ENCODE results near the gene PKIG. TPM values are rescaled to one million over a fixed set of nuclear protein-coding genes. Genes with fewer than 3 reads are reported as not detected.

The PKIG gene
- polyA plus RNA-seq, 3 donors: 0.67 to 1.4 (median 0.84) TPM

GRCh38 chr20:44576297-44576696 is 6.1 kb upstream of the PKIG start:
- Mint-ChIP-seq H3K9me3 (peaks cover 0 to 2% (median 0%) of the 10 kb centered on the region in 7 donors), H3K27me3 (ENCODE audit: low read depth in 3 of 3) (peaks cover 0 to 3% (median 0%) of the 10 kb centered on the region in 3 donors), H3K27ac (peak overlapping the region; percentile 82 to 92 (median 89)), H3K4me1 (peaks cover 39% of the 10 kb centered on the region), H3K36me3 (no peaks in the 10 kb centered on the region), H3K4me3 (peak overlapping the region in 1 of 2 donors; percentile 77)
- H4K20me1 ChIP-seq (ENCODE audit: insufficient read depth, low read length): no peaks in the 10 kb centered on the region
- H3K9me3 ChIP-seq (replicated peaks in 1 of 2; ENCODE audit: control insufficient read depth in 1 of 2, insufficient read depth in 1 of 2, low read length in 2 of 2): no peaks in the 10 kb centered on the region
- H2AFZ ChIP-seq (ENCODE audit: insufficient read depth, low read depth, low read length, poor library complexity, severe bottlenecking): peak overlapping the region; percentile 27
- H3K79me2 ChIP-seq (ENCODE audit: insufficient read depth, low read length): no peaks in the 10 kb centered on the region
- peak overlapping the region; percentile 44 for H3K4me2 ChIP-seq (replicated peaks; ENCODE audit: extremely low read depth, low read length, poor library complexity, severe bottlenecking)
- peaks cover 21 to 22% of the 10 kb centered on the region in 2 donors for H3K4me1 ChIP-seq (ENCODE audit: control insufficient read depth in 1 of 2, insufficient read depth in 2 of 2, low read length in 2 of 2)
- intact Hi-C loops (cut with micrococcal nuclease): loop anchor here (2.0 to 10.0 kb wide), 4 partner anchors 35 to 89 kb away; partner anchors contain the start of gene SERINC3 (in 2 of the 2)
- peak overlapping the region in 1 of 3 experiments; percentile 5 for H3K4me3 ChIP-seq (replicated peaks in 1 of 3; ENCODE audit: low read depth in 2 of 3, low read length in 3 of 3)
- no peak overlapping the region for H3K9ac ChIP-seq (ENCODE audit: insufficient read depth, low read length, poor library complexity, severe bottlenecking)
- H3K27ac ChIP-seq (ENCODE audit: low read depth in 1 of 2, low read length in 2 of 2): peak overlapping the region in 1 of 2 donors; percentile 70
- H3K27me3 ChIP-seq (ENCODE audit: control insufficient read depth in 2 of 2, insufficient read depth in 2 of 2, low read length in 2 of 2): no peaks in the 10 kb centered on the region
- H3K36me3 ChIP-seq (replicated peaks in 1 of 2; ENCODE audit: control insufficient read depth in 1 of 2, insufficient read depth in 2 of 2, low read length in 2 of 2): no peaks in the 10 kb centered on the region
- peak; percentile 41 for TF ChIP-seq CTCF (IDR thresholded peaks at IDR 0.05)
- DNase-seq: peak; percentile 48 to 65 (median 51)
- WGBS (ENCODE audit: insufficient coverage): 0% methylated on average over 3 of the region's 3 CpGs

GRCh38 chr20:44579313-44580081 is 2.9 kb upstream of the PKIG start:
- 92% methylated on average over 3 of the region's 8 CpGs for WGBS (ENCODE audit: insufficient coverage)
- Histone ChIP-seq H3K27me3 (ENCODE audit: control insufficient read depth in 2 of 2, insufficient read depth in 2 of 2, low read length in 2 of 2) (no peaks in the 10 kb centered on the region), H4K20me1 (ENCODE audit: insufficient read depth, low read length) (no peaks in the 10 kb centered on the region), H3K4me3 (replicated peaks in 1 of 3; ENCODE audit: low read depth in 2 of 3, low read length in 3 of 3) (no peak overlapping the region), H3K27ac (ENCODE audit: low read depth in 1 of 2, low read length in 2 of 2) (no peak overlapping the region), H3K4me1 (ENCODE audit: control insufficient read depth in 1 of 2, insufficient read depth in 2 of 2, low read length in 2 of 2) (peaks cover 32 to 34% of the 10 kb centered on the region in 2 donors), H3K9ac (ENCODE audit: insufficient read depth, low read length, poor library complexity, severe bottlenecking) (no peak overlapping the region), H3K79me2 (ENCODE audit: insufficient read depth, low read length) (no peaks in the 10 kb centered on the region), H2AFZ (ENCODE audit: insufficient read depth, low read depth, low read length, poor library complexity, severe bottlenecking) (no peak overlapping the region), H3K4me2 (replicated peaks; ENCODE audit: extremely low read depth, low read length, poor library complexity, severe bottlenecking) (no peak overlapping the region), H3K36me3 (replicated peaks in 1 of 2; ENCODE audit: control insufficient read depth in 1 of 2, insufficient read depth in 2 of 2, low read length in 2 of 2) (no peaks in the 10 kb centered on the region), H3K9me3 (replicated peaks in 1 of 2; ENCODE audit: control insufficient read depth in 1 of 2, insufficient read depth in 1 of 2, low read length in 2 of 2) (no peaks in the 10 kb centered on the region)
- Mint-ChIP-seq H3K4me1 (peaks cover 51% of the 10 kb centered on the region), H3K4me3 (no peak overlapping the region), H3K27ac (no peak overlapping the region), H3K36me3 (no peaks in the 10 kb centered on the region), H3K9me3 (peaks cover 0 to 2% (median 0%) of the 10 kb centered on the region in 7 donors), H3K27me3 (ENCODE audit: low read depth in 3 of 3) (peaks cover 0 to 3% (median 0%) of the 10 kb centered on the region in 3 donors)
- no peak for DNase-seq
- intact Hi-C loops (cut with micrococcal nuclease): loop anchor here (5.0 to 10.0 kb wide), 3 partner anchors 55 to 85 kb away; partner anchors contain the start of gene SERINC3 (in 2 of the 2)
- no peak for TF ChIP-seq CTCF (IDR thresholded peaks at IDR 0.05)
